ENCODE measurements around the gene NACC2.

DNA sequence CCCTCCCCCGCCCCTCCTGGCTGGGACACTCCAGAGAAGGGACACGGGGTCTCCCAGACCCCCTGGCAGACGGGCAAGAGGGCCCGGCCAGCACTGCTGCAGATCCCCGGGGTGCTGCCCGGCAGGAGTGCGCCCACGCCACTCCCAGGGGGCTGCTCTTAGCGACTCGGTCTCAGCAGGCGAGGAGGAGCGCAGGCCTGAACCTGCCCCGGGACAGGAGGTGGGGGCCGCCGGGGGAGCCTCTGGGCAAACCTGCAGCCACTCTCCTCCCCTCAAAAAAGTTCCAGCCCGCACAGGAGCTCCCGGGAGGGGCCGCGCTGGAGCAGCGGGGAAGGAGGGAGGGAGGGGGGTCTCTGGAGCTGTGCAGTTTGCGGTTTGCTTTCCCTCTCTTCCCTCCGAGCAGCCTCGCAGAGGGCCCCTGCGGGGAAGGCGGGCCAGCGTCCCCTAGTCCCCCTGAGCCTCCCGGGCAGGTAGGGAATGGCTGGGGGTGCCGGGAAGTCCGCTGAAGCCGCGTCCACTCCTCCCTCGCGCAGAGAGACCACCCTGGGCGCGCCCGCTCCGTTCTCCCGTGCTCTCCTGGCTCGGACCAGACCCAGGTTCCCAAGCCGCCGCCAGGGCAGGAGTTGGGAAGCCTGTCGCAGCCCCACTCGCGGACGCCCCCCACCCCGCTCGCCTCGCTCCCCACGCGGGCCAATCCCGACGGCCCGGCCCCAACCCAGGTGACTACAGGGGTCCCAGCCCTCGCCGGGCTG lies 44.2 kb downstream of the NACC2 start:
- no peak for TF ChIP-seq SREBF2 (IDR thresholded peaks at IDR 0.05; ENCODE audit: low read length)
- no peak for TF ChIP-seq MYC (IDR thresholded peaks at IDR 0.05; ENCODE audit: insufficient read depth, insufficient read length, insufficient replicate concordance, low read length, severe bottlenecking)
- TF ChIP-seq, protein P1, sequence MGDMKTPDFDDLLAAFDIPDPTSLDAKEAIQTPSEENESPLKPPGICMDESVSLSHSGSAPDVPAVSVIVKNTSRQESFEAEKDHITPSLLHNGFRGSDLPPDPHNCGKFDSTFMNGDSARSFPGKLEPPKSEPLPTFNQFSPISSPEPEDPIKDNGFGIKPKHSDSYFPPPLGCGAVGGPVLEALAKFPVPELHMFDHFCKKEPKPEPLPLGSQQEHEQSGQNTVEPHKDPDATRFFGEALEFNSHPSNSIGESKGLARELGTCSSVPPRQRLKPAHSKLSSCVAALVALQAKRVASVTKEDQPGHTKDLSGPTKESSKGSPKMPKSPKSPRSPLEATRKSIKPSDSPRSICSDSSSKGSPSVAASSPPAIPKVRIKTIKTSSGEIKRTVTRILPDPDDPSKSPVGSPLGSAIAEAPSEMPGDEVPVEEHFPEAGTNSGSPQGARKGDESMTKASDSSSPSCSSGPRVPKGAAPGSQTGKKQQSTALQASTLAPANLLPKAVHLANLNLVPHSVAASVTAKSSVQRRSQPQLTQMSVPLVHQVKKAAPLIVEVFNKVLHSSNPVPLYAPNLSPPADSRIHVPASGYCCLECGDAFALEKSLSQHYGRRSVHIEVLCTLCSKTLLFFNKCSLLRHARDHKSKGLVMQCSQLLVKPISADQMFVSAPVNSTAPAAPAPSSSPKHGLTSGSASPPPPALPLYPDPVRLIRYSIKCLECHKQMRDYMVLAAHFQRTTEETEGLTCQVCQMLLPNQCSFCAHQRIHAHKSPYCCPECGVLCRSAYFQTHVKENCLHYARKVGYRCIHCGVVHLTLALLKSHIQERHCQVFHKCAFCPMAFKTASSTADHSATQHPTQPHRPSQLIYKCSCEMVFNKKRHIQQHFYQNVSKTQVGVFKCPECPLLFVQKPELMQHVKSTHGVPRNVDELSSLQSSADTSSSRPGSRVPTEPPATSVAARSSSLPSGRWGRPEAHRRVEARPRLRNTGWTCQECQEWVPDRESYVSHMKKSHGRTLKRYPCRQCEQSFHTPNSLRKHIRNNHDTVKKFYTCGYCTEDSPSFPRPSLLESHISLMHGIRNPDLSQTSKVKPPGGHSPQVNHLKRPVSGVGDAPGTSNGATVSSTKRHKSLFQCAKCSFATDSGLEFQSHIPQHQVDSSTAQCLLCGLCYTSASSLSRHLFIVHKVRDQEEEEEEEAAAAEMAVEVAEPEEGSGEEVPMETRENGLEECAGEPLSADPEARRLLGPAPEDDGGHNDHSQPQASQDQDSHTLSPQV (IDR thresholded peaks at IDR 0.05): no peak
- TF ChIP-seq, protein P2, sequence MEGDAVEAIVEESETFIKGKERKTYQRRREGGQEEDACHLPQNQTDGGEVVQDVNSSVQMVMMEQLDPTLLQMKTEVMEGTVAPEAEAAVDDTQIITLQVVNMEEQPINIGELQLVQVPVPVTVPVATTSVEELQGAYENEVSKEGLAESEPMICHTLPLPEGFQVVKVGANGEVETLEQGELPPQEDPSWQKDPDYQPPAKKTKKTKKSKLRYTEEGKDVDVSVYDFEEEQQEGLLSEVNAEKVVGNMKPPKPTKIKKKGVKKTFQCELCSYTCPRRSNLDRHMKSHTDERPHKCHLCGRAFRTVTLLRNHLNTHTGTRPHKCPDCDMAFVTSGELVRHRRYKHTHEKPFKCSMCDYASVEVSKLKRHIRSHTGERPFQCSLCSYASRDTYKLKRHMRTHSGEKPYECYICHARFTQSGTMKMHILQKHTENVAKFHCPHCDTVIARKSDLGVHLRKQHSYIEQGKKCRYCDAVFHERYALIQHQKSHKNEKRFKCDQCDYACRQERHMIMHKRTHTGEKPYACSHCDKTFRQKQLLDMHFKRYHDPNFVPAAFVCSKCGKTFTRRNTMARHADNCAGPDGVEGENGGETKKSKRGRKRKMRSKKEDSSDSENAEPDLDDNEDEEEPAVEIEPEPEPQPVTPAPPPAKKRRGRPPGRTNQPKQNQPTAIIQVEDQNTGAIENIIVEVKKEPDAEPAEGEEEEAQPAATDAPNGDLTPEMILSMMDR (IDR thresholded peaks at IDR 0.05 in 2 of 3, conservative IDR thresholded peaks at IDR 0.05 in 1 of 3; ENCODE audit: control insufficient read depth in 2 of 3, extremely low read depth in 1 of 3, insufficient read depth in 1 of 3, low read depth in 3 of 3, low read length in 3 of 3): no peak
- no peak for TF ChIP-seq POLR2AphosphoS5 (IDR thresholded peaks at IDR 0.05; ENCODE audit: low read length)
- no peak for TF ChIP-seq CBFB (IDR thresholded peaks at IDR 0.05; ENCODE audit: low read depth)
- TF ChIP-seq POLR2A (IDR thresholded peaks at IDR 0.05; ENCODE audit: low read depth, low read length): no peak
- no peak for TF ChIP-seq IKZF1 (conservative IDR thresholded peaks at IDR 0.05)
- TF ChIP-seq HCFC1 (IDR thresholded peaks at IDR 0.05; ENCODE audit: low read length): no peak
- no peak for TF ChIP-seq KDM1A (IDR thresholded peaks at IDR 0.05; ENCODE audit: borderline replicate concordance)

Data from GM12878 (cell line).